SHP77 (cell line): Measurements from ENCODE around the gene NLK.
"Not testable (repeated sequence)": the region's sequence is repeated elsewhere in the genome, so short reads cannot be mapped to it uniquely, and the experiment has no call there.

Experiments used
- DNase-seq, 2 experiments: peaks; one replicate each; lab custom pipeline; 2025; lab: John Stamatoyannopoulos, UW

Gene NLK

DNA sequence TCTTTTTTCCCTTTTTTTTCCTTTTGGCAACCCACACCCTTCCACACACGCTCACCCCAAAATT is at the start of gene NLK:
Gene NLK (plus strand): TSS at position 21 of the 64 bp plus-strand sequence. CDS start 197 bp downstream, outside the sequence.
- no peak for DNase-seq

- no peak for DNase-seq
These were observed 49.2 kb upstream of the NLK start for GRCh38 chr17:27993161-27993695.

GRCh38 chr17:27993723-27994310 is 48.7 kb upstream of the NLK start:
- DNase-seq: no peak

DNA sequence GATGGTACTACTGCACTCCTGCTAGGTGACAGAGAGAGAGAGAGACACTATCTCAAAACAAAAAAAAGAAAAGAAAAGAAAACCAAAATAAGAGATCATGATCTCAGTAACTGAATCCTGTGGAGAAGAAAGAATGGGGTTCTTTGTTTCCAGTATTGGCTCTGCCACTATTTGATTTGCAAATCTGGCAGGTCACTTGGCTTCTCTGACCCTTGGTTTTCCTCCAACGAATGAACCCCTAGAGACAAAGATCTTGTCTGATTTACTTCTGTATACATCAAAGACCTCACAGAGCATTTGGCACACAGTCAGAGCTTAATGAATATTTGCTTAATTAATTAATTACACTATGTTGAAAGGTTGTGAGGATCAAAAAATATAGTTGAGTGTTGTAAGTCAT is 47.9 kb upstream of the NLK start:
- no peak for DNase-seq

DNA sequence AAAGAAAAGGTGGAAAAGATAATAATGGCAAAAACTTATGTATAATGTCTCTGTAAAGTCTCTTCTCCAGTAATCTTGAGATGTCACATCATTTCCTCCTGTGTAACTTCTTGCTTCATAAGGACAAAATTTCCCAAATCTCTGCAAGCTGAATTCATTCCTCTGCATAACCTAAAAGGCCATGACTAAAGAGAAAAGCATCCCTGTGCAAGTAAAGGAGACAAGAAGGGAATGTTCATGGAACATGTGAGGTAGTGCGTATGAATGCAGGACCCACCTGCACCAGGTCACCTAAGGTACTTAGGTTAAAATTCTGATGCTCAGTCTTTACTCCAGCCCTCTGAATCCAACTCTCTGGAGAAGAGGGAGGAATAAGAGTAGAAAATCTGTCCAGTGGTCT is 46.9 kb upstream of the NLK start:
- no peak for DNase-seq

DNA sequence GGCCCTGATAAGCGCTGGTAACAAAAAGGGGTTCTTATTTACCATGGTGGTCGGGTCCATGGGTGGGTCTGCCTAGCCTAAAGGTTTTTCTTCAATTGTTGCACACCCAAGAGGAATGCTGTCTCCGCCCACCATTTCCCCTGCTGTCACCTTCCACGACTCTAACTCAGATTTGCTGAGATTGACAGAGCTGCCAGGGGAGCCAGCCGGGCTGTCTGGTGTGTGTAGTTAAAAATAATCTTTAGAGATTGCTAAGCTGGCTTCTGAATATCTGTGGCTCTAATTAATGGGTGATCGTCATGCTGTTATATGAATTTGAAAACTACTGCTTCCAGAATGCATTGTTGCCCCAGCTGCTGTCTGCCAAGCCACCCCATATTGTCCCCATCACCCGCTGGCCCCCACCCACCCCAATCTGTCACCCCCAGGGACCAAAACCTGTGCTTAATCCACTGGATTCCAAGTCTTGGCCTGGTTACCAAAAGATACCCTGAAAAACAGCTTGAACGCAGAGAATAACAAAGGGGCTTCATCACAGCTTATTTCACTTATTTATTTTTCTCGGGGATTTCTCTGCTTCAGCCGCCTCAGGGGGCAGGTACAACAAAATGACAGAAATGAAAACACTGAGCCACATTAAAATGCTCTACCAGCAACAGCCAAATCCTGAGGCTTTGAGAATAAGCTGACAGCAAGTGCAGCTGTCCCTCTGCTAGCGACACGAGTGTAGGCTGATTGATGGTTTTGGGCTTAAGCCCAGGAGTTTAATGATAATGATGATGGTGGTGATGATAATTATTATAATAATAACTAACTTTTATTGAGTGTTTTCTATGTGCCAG is 46.1 kb upstream of the NLK start:
- no peak for DNase-seq

DNA sequence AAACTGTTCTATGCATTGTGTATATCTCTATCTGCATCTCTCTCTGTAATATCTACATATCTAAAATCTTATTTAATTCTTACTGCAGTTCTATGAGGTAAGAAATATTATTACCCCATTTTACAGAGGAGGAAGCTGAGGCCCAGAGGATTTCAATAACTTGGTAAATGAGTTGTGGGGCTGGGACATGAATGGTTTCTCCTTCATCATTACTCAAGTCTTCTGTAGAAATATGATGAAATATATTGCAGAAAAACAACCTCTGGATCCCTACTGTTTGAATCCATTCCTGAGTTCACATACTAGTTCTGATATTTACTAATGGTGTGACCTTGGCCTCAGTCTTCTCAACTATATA is 45.5 kb upstream of the NLK start:
- no peak for DNase-seq

GRCh38 chr17:27997522-27997921 is 45.0 kb upstream of the NLK start:
- DNase-seq: no peak

DNA sequence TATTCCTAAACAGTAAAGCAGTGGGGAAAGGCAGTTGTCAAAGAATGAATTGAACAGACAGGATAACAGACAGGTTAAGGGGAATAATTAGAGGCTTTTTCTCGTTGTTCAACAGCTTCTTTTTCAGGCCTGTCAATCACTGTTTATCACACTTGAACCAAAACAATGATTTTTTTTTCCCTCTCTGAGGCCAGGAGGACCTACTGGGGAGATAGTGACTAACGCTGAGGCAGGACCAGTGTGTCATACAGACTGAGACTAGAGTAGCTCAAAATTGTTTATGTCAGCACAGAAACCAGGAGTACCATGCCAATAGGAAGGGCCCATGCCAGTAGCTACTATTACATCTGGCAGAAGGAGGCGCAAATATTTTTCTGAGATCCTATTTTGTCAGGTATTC is 41.3 kb upstream of the NLK start:
- no peak for DNase-seq

DNA sequence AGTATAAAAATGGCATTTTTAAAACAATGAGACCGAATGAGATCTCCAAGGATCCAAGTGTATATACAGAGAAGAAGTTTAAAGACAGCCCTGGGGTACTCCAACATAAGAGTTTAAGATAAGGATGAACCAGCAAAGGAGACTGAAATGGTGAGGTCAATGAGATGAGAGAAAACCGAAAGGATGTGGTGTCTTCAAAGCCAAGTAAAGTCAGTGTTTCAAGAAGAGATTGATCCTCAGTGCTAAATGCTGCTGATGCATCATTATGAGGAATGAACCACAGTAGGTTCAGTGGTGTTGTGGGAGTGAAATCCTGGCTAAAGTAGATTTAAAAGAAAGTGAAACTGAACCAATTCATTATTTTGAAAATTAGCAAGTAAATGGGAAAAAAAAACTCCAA is 38.1 kb upstream of the NLK start:
- no peak for DNase-seq

DNA sequence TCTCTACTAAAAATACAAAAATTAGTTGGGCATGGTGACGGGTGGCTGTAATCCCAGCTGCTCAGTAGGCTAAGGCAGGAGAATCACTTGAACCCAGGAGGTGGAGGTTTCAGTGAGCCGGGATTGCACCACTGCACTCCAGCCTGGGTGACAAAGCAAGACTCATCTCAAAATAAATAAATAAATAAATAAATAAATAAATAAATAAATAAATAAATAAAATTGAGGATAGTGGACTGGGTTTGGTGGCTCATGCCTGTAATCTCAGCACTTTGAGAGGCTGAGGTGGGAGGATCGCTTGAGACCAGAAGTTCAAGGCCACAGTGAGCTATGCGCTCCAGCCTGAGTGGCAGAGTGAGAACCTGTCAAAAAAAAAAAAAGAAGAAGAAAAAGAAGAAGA is 34.6 kb upstream of the NLK start:
- DNase-seq: not testable (repeated sequence)

DNA sequence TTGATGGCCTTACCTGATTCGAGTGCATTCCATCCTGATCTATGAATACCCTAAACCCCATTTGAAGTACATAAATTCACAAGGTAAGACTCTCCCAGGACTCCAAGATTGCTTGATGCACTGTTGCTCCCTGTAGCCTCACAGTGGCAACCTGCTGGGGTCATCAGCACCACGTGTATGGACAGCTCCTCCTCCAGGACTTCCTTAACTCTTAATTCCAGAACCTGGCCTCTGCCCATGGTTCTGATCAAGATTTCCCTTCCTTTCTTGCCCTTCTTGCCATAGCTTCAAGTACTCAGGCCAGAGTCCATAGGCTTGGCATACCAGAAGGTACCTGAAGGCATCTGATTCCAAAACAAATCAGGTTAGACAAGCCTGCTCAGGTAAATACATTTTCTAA is 34.0 kb upstream of the NLK start:
- DNase-seq: no peak

- DNase-seq: no peak
These were observed 32.1 kb upstream of the NLK start for GRCh38 chr17:28010406-28010805.

GRCh38 chr17:28018439-28019070 is 23.9 kb upstream of the NLK start:
- DNase-seq: no peak

- no peak for DNase-seq
These were observed 22.0 kb upstream of the NLK start for GRCh38 chr17:28020515-28020914.

- no peak for DNase-seq
These were observed 13.4 kb upstream of the NLK start for GRCh38 chr17:28029044-28029443.

DNA sequence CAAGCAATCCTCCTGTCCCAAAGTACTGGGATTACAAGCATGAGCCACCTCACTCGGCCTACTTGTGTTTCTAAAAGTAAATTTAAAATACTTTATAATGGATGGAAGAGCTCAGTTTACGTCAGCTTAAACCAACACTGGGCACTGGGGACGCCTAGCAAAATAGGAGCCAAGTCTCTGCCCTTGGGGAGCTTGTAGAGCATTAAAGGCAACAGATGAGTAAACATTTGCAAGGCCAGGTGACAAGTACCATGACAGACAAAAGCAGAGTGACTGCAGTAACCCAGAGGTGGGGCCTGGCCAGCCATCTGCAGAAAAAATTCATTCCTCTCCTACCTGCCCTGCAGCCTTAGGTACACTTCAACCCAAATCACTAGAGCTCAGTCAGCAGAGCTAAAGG is 12.1 kb upstream of the NLK start:
- peak; percentile 87 to 89 for DNase-seq

DNA sequence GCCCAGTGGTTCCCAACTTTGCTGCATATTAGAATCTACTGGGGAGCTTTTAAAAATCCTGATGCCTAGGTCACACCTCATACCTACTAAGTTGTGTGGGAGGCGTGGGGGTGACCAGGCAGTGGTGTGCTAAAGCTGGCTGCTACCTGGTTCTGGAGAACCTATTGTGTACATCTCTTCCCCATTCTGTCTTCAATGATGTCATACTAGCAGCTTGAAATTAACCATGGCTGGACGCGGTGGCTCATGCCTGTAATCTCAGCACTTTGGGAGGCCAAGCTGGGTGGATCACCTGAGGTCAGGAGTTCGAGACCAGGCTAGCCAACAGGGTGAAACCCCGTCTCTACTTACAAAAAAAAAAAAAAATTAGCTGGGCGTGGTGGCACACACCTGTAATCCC is 11.3 kb upstream of the NLK start:
- no peak for DNase-seq

- DNase-seq: no peak
These were observed 8.3 kb upstream of the NLK start for GRCh38 chr17:28033972-28034714.

DNA sequence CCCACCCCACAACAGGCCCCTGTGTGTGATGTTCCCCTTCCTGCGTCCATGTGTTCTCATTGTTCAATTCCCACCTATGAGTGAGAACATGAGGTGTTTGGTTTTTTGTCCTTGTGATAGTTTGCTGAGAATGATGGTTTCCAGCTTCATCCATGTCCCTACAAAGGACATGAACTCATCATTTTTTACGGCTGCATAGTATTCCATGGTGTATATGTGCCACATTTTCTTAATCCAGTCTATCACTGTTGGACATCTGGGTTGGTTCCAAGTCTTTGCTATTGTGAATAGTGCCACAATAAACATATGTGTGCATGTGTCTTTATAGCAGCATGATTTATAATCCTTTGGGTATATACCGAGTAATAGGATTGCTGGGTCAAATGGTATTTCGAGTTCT is 7.0 kb upstream of the NLK start:
- DNase-seq: not testable (repeated sequence)

DNA sequence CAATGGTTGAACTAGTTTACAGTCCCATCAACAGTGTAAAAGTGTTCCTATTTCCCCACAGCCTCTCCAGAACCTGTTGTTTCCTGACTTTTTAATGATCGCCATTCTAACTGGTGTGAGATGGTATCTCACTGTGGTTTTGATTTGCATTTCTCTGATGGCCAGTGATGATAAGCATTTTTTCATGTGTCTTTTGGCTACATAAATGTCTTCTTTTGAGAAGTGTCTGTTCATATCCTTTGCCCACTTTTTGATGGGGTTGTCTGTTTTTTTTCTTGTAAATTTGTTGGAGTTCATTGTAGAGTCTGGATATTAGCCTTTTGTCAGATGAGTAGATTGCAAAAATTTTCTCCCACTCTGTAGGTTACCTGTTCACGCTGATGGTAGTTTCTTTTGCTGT is 6.6 kb upstream of the NLK start:
- not testable (repeated sequence) for DNase-seq

GRCh38 chr17:28038802-28039201 is 3.7 kb upstream of the NLK start:
- no peak for DNase-seq

GRCh38 chr17:28039251-28039650 is 3.2 kb upstream of the NLK start:
- no peak for DNase-seq
